ENCODE measurements around the gene EXOG. TPM values are rescaled to one million over a fixed set of nuclear protein-coding genes. Genes with fewer than 3 reads are reported as not detected.

Gene EXOG
- total RNA-seq, 4 donors from 2014 or later = 6.2 to 22.8 (median 13.8) TPM

- no peaks in the 10 kb centered on the region for H3K36me3 ChIP-seq
- no peak overlapping the region for H3K27ac ChIP-seq
- TF ChIP-seq CTCF (IDR thresholded peaks at IDR 0.05) = no peak
- H3K4me3 ChIP-seq = no peak overlapping the region
- H3K27me3 ChIP-seq = no peaks in the 10 kb centered on the region
- no peaks in the 10 kb centered on the region for H3K9me3 ChIP-seq
- intact Hi-C loops (cut with DNase I; ENCODE audit: low total_unique reads) = no loop called here
- H3K4me1 ChIP-seq = no peaks in the 10 kb centered on the region
- no peak for DNase-seq
Measured at GRCh38 chr3:38543586-38543985, 47.4 kb downstream of the EXOG start.

DNA sequence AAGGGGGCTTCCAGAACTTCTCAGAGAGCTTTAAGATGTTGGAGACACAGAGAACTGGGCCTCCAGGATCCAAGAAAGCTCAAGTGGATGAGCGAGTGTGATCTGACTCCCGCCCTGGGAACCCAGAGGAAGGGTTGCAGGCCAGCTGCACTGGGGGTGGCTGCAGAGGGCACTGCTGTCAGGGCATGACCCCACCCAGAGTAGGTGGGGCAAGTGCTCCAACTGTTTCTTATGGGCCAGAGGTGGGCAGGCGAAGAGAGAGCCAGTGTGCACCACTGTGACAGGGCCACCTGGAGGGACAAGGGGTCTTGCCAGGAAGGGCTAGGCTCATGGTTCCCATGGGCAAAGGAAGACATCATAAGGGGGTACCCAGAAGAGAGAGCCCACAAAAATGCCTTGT lies 48.8 kb downstream of the EXOG start:
- H3K27me3 ChIP-seq = no peaks in the 10 kb centered on the region
- no peak for DNase-seq
- intact Hi-C loops (cut with DNase I; ENCODE audit: low total_unique reads) = no loop called here
- H3K4me3 ChIP-seq = no peak overlapping the region
- H3K27ac ChIP-seq = no peak overlapping the region
- no peaks in the 10 kb centered on the region for H3K36me3 ChIP-seq
- H3K9me3 ChIP-seq = no peaks in the 10 kb centered on the region
- TF ChIP-seq POLR2A (IDR thresholded peaks at IDR 0.05) (no peak), CTCF (IDR thresholded peaks at IDR 0.05) (no peak)
- no peaks in the 10 kb centered on the region for H3K4me1 ChIP-seq

GRCh38 chr3:38545550-38545949 lies 49.4 kb downstream of the EXOG start:
- TF ChIP-seq POLR2A (IDR thresholded peaks at IDR 0.05) (no peak), CTCF (IDR thresholded peaks at IDR 0.05) (no peak)
- Histone ChIP-seq H3K36me3 (no peaks in the 10 kb centered on the region), H3K27ac (no peak overlapping the region), H3K4me1 (no peaks in the 10 kb centered on the region), H3K27me3 (no peaks in the 10 kb centered on the region), H3K4me3 (no peak overlapping the region), H3K9me3 (no peaks in the 10 kb centered on the region)
- no peak for DNase-seq
- intact Hi-C loops (cut with DNase I; ENCODE audit: low total_unique reads) = no loop called here

- no peak overlapping the region for H3K4me3 ChIP-seq
- no peak for DNase-seq
- intact Hi-C loops (cut with DNase I; ENCODE audit: low total_unique reads) = no loop called here
- no peak for TF ChIP-seq CTCF (IDR thresholded peaks at IDR 0.05)
- no peak for TF ChIP-seq POLR2A (IDR thresholded peaks at IDR 0.05)
- no peaks in the 10 kb centered on the region for H3K9me3 ChIP-seq
- H3K27ac ChIP-seq = no peak overlapping the region
- H3K36me3 ChIP-seq = no peaks in the 10 kb centered on the region
- H3K27me3 ChIP-seq = no peaks in the 10 kb centered on the region
- no peaks in the 10 kb centered on the region for H3K4me1 ChIP-seq
Measured at GRCh38 chr3:38545983-38546382, 49.8 kb downstream of the EXOG start.

- no peak overlapping the region for H3K4me3 ChIP-seq
Measured at GRCh38 chr3:38548154-38548931, 52.2 kb downstream of the EXOG start.

More at GRCh38 chr3:38548154-38548931, 52.2 kb downstream of the EXOG start:
- TF ChIP-seq POLR2A (IDR thresholded peaks at IDR 0.05) (no peak), CTCF (IDR thresholded peaks at IDR 0.05) (no peak)
- no peak for DNase-seq
- no peak overlapping the region for H3K27ac ChIP-seq
- H3K9me3 ChIP-seq = no peaks in the 10 kb centered on the region
- H3K27me3 ChIP-seq = no peaks in the 10 kb centered on the region
- no peaks in the 10 kb centered on the region for H3K4me1 ChIP-seq
- H3K36me3 ChIP-seq = no peaks in the 10 kb centered on the region
- intact Hi-C loops (cut with DNase I; ENCODE audit: low total_unique reads) = no loop called here

Measured in uterus (tissue), 4 donors.